H1 (cell line): ENCODE data around the gene ANK2. TPM values are rescaled to one million over a fixed set of nuclear protein-coding genes. Genes with fewer than 3 reads are reported as not detected.

Experiments used
- BACH1 ChIP-seq: IDR thresholded peaks from 2 replicates; pipeline ENCODE4 v1.6.1; 2012; ENCODE audit warnings: low read length, improper control_type of control experiment
- BRCA1 ChIP-seq: IDR thresholded peaks from 2 replicates; pipeline ENCODE4 v1.6.1; 2012; ENCODE audit warnings: low read depth, low read length, improper control_type of control experiment
- CHD7 ChIP-seq: fragments of 300-600 bp; sonication (generic); IDR thresholded peaks from 2 replicates; pipeline ENCODE4 v1.7.1; 2012; ENCODE audit warnings: low read length, moderate library complexity, mild to moderate bottlenecking, inconsistent platforms; ENCODE audit not compliant: insufficient replicate concordance
- EP300 ChIP-seq, 2 experiments: IDR thresholded peaks; 1 replicate in 1 of 2; 2 replicates in 1 of 2; pipeline ENCODE4 v1.6.1; 2011 to 2012; ENCODE audit warnings: low read depth in 2 of 2, low read length in 2 of 2, mild to moderate bottlenecking in 2 of 2, borderline replicate concordance in 1 of 2, inconsistent platforms in 1 of 2, moderate library complexity in 1 of 2
- JUN ChIP-seq: IDR thresholded peaks from 2 replicates; pipeline ENCODE4 v1.6.1; 2011; ENCODE audit warnings: low read depth, mild to moderate bottlenecking, improper control_type of control experiment, low read length
- RFX5 ChIP-seq: IDR thresholded peaks from 2 replicates; pipeline ENCODE4 v1.6.1; 2011; ENCODE audit warnings: low read depth, low read length, improper control_type of control experiment, borderline replicate concordance
- TBP ChIP-seq: IDR thresholded peaks from 2 replicates; pipeline ENCODE4 v1.6.1; 2011; ENCODE audit warnings: low read depth, low read length, improper control_type of control experiment
- polyA plus RNA-seq, 7 experiments: library from polyadenylated mRNA; depleted of rRNA in 3 of 7; stranded (reverse) in 5 of 7; unstranded in 2 of 7; fragments of >200 nt in 5 of 7; fragments of 200-250 nt in 2 of 7; gene quantifications; 1 replicate in 5 of 7; 2 replicates in 1 of 7; 4 replicates in 1 of 7; pipeline versions ENCODE4 v1.2.1 to v1.2.3, GENCODE V29; 2011 to 2013; ENCODE audit warnings: missing spikeins in 2 of 7, mixed read lengths in 2 of 7
- total RNA-seq: library from RNA; stranded (reverse); fragmentation: NEBNext Ultra II Directional; extraction: Animal tissue kit (Norgen Biotek cat#: 25700); gene quantifications from 2 replicates; pipeline ENCODE4 v1.2.1, GENCODE V29; 2021

The ANK2 gene
- total and polyA plus RNA-seq, 2 of the 8 experiments (the other 6 are each of a cell fraction or from before 2014, with no cell fraction given): 14.2 to 35.1 TPM

DNA sequence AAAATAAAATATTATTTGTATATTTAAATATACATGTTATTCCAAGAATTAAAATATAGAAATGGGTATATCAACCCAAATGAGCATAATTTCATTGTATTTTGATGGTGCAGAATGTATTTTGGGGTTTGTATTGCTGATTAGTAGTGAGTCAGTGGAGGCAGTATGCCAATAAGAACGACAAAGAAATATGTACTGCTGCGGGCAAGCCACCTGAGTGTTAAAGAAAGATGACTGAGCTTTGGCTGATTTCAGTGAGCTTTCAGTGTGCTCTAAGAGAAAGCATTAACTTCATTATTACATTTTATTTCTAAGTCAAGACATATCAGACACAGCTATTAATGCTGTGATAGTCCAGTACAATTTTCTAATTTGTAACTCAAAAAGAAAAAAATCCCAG, 297.8 kb downstream of the ANK2 start (continued):
- TF ChIP-seq CHD7 (no peak), BRCA1 (no peak), EP300 (IDR thresholded peaks at IDR 0.05; ENCODE audit: borderline replicate concordance in 1 of 2, low read depth in 2 of 2, low read length in 2 of 2) (no peak), BACH1 (no peak), JUN (no peak), TBP (no peak), RFX5 (no peak)
